HS-27A (cell line): ENCODE data around the gene SPEG.

Source experiments
- DNase-seq: peaks from one replicate; pipeline ENCODE4 v3.0.0-alpha.2; 2012; ENCODE audit warnings: low read depth, missing footprints

SPEG gene

GRCh38 chr2:219462349-219462748 is 27.7 kb downstream of the SPEG start:
- no peak for DNase-seq

DNA sequence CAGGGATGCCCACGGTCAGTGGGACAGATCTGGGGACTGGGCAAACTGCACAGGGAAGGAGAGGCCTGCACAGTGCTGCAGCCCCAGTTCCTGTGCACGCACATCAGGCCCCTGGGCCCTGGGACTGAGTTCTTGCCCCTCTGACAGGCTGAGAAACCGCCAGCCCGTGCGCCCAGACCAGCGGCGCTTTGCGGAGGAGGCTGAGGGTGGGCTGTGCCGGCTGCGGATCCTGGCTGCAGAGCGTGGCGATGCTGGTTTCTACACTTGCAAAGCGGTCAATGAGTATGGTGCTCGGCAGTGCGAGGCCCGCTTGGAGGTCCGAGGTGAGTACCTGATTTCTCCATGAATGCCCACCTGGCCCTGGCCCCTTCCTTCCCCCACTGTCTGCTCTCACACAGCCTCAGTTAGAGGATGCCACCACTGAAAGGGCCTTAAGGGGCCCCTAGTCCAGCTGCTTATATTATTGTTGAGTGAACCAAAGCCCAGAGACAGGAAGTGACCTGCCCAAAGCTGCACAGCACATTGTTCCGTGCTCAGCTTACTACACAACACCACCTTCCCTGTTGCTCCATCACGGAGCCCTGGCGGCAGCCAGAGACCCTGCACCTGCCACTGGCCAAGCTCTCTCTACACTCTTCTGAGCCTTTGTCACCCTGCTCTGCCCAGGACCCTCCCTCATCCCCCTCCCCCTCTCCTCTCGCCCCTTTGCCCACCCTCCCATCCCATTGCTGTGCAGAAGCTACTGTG is 29.8 kb downstream of the SPEG start:
- DNase-seq, result no peak

DNA sequence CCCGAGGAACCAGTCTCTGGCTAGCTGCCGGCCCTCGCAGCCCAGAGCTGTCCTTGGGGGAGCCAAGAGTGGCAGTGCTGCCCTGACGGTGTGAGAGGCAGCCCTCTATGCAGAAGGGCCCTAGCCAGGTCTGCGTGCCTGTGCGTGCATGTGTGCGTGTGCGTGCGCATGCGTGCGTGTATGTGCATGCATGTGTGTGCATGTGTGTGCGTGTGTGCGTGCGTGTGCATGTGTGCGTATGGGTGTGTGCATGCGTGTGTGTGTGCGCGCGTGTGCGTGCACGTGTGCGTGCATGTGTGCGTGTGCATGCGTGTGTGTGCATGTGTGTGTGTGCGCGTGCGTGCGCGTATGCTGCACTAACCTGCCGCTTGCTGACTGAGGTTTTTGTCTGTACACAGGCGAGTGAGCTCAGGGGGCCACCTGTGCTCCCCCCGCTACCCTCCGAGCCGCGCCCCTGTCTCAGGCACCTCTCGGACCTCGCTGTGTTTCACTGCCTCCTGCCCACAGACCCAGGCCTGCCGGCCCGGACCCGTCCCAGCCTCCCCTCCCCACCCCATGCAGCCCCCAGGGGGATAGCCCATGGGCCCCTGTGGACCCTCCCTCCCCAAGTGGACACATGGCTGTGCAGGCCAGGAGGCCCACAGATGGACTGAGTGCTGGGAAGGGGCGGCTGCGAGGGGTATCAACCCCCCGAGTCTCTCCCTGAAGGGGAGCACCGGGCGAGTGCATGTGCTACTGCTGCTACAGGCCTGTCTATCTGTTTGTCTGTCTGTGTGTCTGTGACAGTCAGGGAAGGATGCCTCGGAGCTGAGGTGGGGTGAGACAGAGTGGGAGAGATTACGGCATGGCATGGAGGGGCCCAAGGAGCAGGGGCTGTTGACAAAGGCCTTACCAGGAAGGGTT is 31.3 kb downstream of the SPEG start:
- no peak for DNase-seq

- no peak for DNase-seq
Measured at GRCh38 chr2:219466816-219467735, 32.4 kb downstream of the SPEG start.

DNA sequence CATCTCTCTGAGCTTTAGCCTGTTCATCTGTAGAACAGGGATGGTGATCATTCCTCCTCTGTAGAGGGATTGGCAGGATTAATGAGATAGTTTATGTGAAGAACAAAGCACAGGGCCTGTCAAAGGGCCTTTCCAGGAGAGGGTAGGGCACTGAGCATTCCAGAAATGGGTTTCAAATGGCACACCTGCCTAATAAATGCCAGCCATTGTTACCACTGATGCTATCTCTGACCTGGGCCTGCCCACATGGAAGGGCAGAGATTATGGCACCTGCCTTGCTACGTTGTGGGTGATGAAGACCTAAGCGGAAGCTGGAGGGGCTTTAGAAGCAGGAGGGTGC is 33.1 kb downstream of the SPEG start:
- no peak for DNase-seq

DNA sequence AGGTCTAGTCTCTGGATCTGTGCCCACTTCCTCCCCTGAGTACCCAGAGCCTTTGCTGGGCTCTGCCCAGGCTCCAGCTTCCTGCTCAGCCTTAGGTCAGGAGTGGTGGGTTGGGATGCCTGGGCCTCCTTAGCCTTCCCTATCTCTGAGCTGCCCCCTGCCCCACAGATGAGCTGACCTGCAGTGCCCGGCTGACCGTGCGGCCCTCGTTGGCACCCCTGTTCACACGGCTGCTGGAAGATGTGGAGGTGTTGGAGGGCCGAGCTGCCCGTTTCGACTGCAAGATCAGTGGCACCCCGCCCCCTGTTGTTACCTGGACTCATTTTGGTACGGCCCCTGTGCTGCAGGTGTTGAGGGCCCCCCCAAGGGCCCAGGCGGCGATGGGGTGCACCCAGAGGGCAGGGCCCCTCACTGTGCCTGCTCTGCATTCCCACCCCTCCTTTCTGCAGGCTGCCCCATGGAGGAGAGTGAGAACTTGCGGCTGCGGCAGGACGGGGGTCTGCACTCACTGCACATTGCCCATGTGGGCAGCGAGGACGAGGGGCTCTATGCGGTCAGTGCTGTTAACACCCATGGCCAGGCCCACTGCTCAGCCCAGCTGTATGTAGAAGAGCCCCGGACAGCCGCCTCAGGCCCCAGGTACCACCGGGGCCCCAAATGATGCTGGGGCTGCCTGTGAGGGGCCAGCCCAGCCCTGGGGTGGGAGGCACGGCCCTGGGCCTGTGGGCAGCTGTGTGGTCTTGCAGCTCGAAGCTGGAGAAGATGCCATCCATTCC is 34.0 kb downstream of the SPEG start:
- no peak for DNase-seq

DNA sequence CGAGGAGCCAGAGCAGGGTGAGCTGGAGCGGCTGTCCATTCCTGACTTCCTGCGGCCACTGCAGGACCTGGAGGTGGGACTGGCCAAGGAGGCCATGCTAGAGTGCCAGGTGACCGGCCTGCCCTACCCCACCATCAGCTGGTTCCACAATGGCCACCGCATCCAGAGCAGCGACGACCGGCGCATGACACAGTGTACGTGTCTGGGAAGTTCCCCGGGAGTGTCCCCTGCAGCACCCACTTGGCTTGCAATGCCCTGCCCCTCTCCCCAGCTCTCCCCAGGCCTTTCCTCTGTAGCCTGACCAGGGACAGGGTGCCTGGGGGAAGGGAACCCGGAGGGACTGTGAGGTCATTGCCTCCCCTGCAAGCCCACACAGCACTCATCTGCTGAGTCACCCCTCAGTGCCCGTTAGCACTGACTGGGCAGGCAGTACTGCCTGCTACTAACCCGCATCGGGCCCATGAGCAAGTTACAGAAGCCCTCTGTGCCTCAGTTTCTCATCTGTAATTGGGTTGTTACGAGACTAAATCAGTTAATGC is 34.6 kb downstream of the SPEG start:
- no peak for DNase-seq

- DNase-seq, result no peak
Measured at GRCh38 chr2:219470429-219470828, 35.8 kb downstream of the SPEG start.

DNA sequence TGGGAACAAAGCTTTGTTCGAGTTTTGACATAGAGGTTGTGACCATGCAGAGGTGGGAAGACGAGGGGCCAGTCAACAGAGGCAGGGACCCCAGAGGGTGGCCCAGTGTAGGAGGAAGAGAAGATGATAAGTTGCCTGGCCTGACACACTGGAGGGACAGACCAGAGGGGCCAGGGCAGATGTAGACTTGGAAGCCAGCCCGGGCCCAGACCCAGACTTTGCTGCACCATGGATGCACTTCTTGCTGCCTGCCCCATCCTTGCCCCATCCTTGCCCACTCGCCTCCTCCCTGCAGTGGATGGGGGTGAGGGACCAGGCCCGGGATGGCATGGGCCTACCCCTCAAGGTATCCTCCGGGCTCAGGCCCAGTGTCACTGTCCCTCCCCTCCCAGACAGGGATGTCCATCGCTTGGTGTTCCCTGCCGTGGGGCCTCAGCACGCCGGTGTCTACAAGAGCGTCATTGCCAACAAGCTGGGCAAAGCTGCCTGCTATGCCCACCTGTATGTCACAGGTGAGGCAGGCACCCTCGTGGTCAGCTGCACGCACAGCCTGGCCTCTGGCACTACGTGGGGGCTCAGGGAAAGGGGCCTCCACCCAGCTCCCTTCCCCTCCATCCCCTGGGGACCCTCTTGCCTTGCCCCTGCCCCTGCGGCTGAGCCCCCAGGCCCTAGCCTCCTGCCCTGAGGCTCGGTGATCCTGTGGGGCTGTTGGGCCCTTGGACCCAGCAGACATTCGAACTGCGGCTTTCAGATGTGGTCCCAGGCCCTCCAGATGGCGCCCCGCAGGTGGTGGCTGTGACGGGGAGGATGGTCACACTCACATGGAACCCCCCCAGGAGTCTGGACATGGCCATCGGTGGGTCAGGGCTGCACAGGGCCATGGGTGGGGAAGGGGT is 37.1 kb downstream of the SPEG start:
- no peak for DNase-seq

DNA sequence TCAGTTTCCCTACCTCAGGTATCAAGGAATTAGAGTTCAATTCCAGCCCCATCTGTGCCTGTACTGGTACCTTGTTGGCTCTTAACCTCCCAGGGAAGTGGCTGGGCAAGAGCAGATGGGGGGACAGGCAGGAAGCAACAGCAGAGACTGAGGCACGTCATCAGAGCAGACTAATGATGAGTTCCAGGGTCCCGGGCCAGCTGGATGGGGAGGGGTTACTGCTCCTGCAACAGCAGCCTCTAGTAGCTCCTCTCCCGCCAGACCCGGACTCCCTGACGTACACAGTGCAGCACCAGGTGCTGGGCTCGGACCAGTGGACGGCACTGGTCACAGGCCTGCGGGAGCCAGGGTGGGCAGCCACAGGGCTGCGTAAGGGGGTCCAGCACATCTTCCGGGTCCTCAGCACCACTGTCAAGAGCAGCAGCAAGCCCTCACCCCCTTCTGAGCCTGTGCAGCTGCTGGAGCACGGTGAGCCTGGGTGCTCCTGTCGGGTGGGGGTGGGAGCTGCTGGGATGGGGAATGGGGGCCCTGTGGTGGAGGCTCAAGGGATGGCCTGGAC is 38.1 kb downstream of the SPEG start:
- DNase-seq, result no peak

GRCh38 chr2:219473511-219473910 is 38.9 kb downstream of the SPEG start:
- DNase-seq, result no peak

DNA sequence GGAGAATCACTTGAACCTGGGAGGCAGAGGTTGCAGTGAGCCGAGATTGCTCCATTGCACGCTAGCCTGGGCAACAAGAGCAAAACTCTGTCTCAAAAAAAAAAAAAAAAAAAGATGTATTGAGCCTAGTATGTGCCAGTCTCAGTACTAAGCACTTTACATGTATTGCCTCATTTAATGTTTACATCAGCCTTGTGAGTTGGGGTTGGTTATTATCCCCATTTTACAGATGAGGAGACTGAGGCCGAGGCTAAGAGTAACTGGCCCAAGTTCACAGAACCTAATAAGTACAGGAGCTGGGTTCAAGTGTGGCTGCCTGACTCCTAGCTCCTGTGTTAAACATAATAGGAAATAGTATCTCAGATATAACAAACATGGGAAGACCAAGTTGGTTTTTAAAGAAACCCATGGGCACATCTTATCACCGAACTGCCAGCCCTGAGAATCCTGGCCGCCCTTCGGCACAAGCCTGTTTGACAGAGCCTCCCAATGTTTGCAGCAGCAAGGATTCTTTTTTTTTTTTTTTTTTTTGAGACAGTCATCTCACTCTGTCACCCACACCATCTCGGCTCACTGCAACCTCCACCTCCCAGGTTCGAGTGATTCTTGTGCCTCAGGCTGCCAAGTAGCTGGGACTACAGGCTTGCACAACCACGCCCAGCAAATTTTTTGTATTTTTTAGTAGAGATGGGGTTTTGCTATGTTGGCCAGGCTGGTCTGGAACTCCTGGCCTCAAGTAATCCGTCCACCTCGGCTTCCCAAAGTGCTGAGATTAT is 39.8 kb downstream of the SPEG start:
- no peak for DNase-seq

DNA sequence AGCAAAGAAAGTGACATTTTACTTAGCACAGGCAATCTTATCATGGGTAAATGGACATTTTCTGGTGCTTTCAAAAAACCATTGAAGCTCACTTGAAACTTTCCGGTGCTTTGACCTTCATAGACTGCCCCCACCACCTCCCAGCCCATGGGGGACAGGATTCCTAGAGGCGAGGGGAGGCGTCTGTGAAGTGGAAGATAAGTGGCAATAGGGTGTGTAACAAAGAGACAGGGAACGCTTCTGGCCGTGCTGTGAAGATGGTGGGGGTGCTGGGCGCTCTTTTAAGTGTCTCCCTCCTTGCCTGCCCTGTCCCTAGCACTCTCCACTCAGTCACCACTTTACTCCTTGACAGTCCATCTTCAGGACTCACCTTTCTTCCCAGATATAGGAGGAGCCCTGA is 40.6 kb downstream of the SPEG start:
- DNase-seq, result no peak

DNA sequence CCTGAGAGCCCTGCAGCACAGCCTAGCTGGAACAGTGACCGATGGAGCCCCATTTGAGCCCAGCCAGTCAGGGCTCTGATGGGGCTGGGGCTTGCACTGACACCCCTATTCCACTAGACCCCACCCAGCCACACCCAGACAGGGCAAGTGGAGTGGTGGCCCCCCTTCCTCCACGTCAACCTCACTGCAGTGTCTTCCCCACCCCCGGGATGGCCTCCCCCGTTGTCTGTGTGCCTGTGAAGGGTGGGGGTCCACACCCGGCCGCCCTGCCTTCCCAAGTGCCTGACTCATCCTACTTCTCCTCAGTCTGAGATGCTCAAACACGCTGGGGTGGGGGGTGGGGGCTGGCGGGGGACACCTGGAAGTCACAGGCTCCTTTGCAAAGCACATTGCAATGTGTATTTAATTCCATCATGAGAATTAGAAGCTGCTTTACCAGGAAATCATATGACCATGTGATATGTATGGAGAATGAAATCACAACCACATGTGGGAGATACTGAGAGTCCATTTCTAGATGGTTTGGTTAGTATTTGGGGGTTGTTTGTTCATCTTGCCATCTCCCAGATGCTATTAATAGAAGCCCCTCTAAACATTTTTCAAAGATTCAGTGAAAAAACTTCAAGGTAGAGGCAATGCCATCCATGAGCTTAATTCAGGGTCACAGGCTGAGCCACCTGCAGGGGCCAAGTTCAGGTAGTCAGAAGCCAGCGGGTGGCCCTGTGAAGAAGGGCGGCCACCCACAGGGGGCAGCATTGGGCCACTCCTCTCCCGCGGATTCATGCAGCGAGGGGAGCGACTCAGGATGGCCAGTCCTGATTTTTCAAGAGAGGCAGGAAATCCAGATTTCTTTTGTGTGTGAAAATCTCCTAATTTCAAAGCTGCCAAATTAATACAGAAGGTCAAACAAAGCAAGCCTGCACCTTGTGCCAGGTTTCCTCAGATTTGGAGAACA is 41.3 kb downstream of the SPEG start:
- DNase-seq, result no peak

DNA sequence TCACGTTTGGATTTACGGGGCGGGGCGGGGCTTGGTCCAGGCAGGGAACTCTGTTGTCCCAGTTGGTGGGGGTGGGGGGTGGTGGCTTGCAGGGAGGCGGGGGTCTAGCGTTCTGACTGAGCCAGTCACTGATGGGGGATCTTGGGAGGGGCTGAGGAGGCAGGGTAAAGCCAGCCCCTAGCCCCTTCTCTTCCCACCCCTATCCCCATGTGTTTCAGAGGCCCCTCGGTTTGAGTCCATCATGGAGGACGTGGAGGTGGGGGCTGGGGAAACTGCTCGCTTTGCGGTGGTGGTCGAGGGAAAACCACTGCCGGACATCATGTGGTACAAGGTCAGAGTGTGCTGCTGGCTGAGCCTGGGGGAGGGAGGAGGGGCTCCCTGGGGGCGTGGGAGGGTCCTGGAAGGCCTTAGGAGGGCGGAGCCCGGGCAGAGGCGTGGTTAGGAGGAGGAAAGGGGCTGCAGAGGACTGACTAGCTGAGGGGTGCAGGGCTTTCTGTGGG is 42.1 kb downstream of the SPEG start:
- no peak for DNase-seq

DNA sequence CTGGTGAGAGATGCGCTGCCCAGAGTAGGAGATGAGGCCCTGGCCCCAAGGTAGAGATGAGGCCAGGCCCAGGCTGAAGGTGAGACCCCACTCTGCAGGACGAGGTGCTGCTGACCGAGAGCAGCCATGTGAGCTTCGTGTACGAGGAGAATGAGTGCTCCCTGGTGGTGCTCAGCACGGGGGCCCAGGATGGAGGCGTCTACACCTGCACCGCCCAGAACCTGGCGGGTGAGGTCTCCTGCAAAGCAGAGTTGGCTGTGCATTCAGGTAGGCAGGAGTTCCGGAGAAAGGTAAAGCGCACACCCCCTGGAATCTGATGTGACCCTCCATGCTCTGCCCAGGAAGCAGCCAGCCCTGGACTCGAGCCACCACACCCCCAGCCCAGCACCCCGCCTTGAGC is 42.5 kb downstream of the SPEG start:
- DNase-seq, result no peak

DNA sequence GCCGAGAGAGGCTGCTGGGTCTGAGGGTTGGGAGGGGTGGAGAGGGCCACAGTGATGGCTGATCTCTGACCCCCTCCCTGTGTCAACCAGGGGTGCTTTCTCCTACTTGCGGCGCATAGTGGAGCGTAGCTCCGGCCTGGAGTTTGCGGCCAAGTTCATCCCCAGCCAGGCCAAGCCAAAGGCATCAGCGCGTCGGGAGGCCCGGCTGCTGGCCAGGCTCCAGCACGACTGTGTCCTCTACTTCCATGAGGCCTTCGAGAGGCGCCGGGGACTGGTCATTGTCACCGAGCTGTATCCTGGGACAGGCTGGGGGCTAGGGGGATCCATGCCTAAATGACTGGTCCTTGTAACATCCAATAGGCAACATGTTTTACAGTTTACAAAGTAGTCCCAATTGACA is 43.2 kb downstream of the SPEG start:
- no peak for DNase-seq

GRCh38 chr2:219478916-219479315 is 44.3 kb downstream of the SPEG start:
- no peak for DNase-seq
